ENCODE data around the gene AP5M1.

AP5M1 gene

DNA sequence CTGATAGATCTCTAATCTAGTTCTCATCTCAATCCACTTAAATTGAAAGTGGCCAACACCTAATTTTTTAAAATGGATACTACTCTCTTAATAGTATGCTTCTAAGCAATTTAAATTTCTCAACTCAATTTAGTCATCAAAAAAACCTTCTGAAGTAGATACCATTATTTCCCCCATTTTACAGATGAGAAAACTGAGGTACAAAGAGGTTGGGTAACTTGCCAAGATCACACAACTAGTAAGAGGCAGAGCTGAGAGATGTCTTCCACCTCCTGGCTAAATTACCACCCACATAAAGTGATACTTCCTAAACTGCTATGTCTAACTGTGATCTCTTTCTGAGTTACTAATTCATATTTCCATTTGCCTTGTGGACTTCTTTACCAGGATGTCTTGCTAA is 6.7 kb upstream of the AP5M1 start:
- no peak overlapping the region for H3K4me3 Mint-ChIP-seq

DNA sequence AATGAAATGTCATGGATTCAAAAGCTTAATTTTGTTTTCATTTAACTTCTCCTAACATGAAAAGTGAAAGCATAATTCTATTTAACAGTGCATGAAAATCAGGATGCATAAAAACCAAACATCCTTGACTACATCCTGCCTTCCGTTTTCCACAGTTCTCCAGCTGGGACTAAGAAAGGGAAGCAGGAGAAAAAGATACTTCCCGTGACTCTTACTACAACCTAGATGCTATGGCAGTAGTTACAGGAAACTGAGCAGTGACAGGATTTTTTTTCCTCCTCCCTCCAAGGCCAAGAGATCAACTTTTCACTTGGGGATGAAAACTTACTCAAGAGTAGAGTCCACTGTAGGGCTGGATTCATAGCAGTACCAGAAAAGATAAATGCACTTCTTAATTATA is 2.7 kb upstream of the AP5M1 start:
- Mint-ChIP-seq H3K27ac (no peak overlapping the region), H3K4me1 (ENCODE audit: low read depth) (peaks cover 40% of the 10 kb centered on the region), H3K4me3 (peak overlapping the region; percentile 6)

More for the DNA sequence above, 6.7 kb upstream of the AP5M1 start:
- no peak overlapping the region for H3K27ac Mint-ChIP-seq
- H3K36me3 Mint-ChIP-seq (ENCODE audit: low read depth) = peaks cover 29% of the 10 kb centered on the region
- no peaks in the 10 kb centered on the region for H3K9me3 Mint-ChIP-seq
- peaks cover 22% of the 10 kb centered on the region for H3K4me1 Mint-ChIP-seq (ENCODE audit: low read depth)
- no peak for DNase-seq (ENCODE audit: low spot score)
- no peaks in the 10 kb centered on the region for H3K27me3 Mint-ChIP-seq (ENCODE audit: low read depth)

DNA sequence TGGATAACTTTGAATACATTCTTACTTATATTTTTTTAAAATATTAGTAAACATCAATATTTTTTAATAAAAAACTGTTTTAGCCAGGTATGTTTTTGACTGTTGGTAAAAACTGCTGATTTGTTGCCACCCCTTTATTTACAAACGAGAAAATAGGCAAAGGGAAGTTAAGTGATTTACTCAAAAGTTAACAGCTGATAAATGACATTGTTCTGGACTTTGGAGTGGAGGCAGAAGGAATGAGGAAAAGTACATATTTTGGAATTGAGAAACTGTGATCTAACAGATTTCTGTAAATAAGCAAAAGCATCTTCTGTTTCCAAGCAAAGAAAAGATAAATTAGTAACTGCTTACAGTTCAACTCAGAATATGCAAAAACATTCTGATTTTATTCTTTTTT is 4.5 kb downstream of the AP5M1 start:
- Mint-ChIP-seq H3K4me1 (ENCODE audit: low read depth) (peaks cover 18% of the 10 kb centered on the region), H3K27ac (no peak overlapping the region), H3K9me3 (no peaks in the 10 kb centered on the region), H3K4me3 (no peak overlapping the region), H3K36me3 (ENCODE audit: low read depth) (peaks cover 35% of the 10 kb centered on the region), H3K27me3 (ENCODE audit: low read depth) (no peaks in the 10 kb centered on the region)
- DNase-seq (ENCODE audit: low spot score) = no peak

More for the DNA sequence above, 2.7 kb upstream of the AP5M1 start:
- DNase-seq (ENCODE audit: low spot score) = no peak
- H3K36me3 Mint-ChIP-seq (ENCODE audit: low read depth) = peaks cover 22% of the 10 kb centered on the region
- H3K9me3 Mint-ChIP-seq = no peaks in the 10 kb centered on the region
- H3K27me3 Mint-ChIP-seq (ENCODE audit: low read depth) = no peaks in the 10 kb centered on the region

DNA sequence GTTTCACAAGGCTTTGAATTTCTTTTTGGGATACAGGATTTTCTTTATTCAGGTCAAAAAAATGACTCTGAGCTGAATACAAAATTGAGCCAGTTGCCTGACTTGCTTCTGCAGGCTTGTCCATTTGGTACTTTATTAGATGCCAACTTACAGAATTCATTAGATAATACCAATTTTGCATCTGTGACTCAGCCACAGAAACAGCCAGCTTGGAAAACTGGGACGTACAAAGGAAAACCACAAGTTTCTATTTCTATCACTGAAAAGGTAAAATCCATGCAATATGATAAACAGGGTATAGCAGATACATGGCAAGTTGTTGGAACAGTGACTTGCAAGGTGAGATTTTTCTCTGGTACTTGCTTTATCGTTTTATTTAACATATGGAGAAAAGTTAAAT is 5.8 kb downstream of the AP5M1 start:
- Mint-ChIP-seq H3K36me3 (ENCODE audit: low read depth) (peaks cover 36% of the 10 kb centered on the region), H3K4me1 (ENCODE audit: low read depth) (peaks cover 21% of the 10 kb centered on the region), H3K9me3 (no peaks in the 10 kb centered on the region), H3K27ac (no peak overlapping the region), H3K4me3 (no peak overlapping the region), H3K27me3 (ENCODE audit: low read depth) (no peaks in the 10 kb centered on the region)
- no peak for DNase-seq (ENCODE audit: low spot score)

DNA sequence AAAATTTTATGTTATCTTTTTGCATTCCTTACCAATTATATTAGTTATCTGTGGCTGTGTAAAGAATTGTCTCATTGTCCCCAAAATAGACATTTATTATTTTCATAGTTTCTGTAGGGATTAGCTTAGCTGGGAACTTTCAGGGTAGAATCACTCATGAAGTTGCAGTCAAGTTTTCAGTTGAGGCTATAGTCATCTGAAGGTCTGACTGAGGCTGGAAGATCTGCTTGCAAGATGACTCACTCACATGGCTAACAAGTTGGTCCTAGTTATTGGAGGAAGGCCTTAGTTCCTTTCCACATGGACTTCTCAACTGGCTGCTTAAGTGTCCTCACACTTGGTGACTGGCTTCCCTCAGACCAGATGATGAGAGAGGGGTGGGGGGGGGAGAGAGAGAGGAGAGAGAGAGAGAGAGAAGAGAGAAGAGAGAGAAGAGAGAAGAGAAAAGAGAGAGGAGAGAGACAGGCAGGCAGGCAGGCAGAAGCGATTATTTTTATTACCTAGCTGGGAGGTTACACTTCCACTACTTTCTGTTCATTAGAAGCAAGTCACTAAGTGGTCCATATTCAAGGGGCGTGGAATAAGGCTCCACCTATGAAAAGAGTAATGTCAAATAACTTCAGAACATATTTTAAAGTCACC is 6.4 kb downstream of the AP5M1 start:
- H3K4me1 Mint-ChIP-seq (ENCODE audit: low read depth) = peaks cover 18% of the 10 kb centered on the region
- no peak overlapping the region for H3K4me3 Mint-ChIP-seq
- H3K9me3 Mint-ChIP-seq = no peaks in the 10 kb centered on the region
- H3K27ac Mint-ChIP-seq = no peak overlapping the region
- DNase-seq (ENCODE audit: low spot score) = no peak
- H3K27me3 Mint-ChIP-seq (ENCODE audit: low read depth) = no peaks in the 10 kb centered on the region
- H3K36me3 Mint-ChIP-seq (ENCODE audit: low read depth) = peaks cover 35% of the 10 kb centered on the region

DNA sequence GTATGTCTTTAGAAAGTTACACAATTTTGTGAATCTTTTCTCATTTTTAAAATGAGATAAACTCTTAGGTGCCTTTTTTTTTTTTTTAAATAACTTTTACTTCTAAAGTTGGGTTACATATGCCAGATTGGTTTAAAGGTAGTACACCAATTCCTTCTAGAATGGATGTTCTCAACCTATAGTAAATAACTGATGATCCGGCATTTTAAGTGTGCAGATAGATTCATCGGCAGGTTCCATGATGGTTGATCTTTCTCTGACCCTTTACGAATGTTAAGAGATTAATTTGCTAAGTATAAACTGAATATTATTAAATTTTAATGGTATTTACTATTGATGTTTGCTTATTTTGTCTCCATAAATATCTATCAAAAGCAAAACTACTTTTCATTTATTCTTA is 8.3 kb downstream of the AP5M1 start:
- Mint-ChIP-seq H3K27me3 (ENCODE audit: low read depth) (no peaks in the 10 kb centered on the region), H3K4me3 (no peak overlapping the region), H3K9me3 (no peaks in the 10 kb centered on the region), H3K27ac (no peak overlapping the region), H3K4me1 (ENCODE audit: low read depth) (peaks cover 3% of the 10 kb centered on the region), H3K36me3 (ENCODE audit: low read depth) (peaks cover 32% of the 10 kb centered on the region)
- DNase-seq (ENCODE audit: low spot score) = no peak

DNA sequence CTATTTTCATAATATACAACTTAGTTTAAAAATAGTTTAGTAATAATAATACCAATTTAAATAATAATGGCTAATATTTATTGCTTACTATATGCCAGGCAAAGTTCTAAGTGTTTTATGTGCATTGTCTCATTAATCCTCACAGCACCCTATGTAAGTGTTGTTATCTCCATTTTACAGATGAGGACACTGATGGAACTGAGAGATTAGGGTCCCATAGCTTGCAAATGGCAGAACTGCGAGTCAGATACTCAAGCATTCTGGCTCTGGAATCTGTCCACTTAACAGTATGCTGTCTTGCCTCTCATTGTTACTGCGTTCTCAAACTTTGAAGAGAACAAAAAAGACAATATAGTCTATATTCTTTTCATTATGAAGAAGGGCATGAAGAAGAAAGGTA is 19.0 kb downstream of the AP5M1 start:
- Mint-ChIP-seq H3K27ac (no peak overlapping the region), H3K36me3 (ENCODE audit: low read depth) (peaks cover 33% of the 10 kb centered on the region), H3K9me3 (no peaks in the 10 kb centered on the region), H3K4me1 (ENCODE audit: low read depth) (no peaks in the 10 kb centered on the region), H3K27me3 (ENCODE audit: low read depth) (no peaks in the 10 kb centered on the region), H3K4me3 (no peak overlapping the region)
- no peak for DNase-seq (ENCODE audit: low spot score)

DNA sequence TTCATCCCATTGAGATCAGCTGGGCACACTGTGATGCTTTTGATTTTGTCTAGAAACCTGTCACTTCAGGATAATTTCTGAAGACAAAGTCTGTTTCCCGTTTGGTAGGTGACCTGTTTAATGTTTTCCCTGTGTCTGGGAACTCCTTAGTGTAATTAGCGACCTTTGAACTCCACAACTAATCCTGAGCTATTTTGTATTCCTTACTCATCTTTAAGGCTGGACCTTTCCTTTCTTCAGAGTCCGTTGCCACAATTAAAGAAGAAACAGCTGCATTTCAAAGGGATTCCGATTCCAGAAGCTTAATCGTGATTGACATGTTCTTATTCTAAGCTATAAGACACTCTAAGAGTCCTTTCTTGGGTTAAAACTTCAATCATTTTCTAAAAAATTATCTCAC is 22.0 kb downstream of the AP5M1 start:
- H3K36me3 Mint-ChIP-seq (ENCODE audit: low read depth) = peaks cover 16% of the 10 kb centered on the region
- H3K27ac Mint-ChIP-seq = no peak overlapping the region
- no peaks in the 10 kb centered on the region for H3K9me3 Mint-ChIP-seq
- no peak for DNase-seq (ENCODE audit: low spot score)
- H3K4me1 Mint-ChIP-seq (ENCODE audit: low read depth) = no peaks in the 10 kb centered on the region
- no peaks in the 10 kb centered on the region for H3K27me3 Mint-ChIP-seq (ENCODE audit: low read depth)
- no peak overlapping the region for H3K4me3 Mint-ChIP-seq

DNA sequence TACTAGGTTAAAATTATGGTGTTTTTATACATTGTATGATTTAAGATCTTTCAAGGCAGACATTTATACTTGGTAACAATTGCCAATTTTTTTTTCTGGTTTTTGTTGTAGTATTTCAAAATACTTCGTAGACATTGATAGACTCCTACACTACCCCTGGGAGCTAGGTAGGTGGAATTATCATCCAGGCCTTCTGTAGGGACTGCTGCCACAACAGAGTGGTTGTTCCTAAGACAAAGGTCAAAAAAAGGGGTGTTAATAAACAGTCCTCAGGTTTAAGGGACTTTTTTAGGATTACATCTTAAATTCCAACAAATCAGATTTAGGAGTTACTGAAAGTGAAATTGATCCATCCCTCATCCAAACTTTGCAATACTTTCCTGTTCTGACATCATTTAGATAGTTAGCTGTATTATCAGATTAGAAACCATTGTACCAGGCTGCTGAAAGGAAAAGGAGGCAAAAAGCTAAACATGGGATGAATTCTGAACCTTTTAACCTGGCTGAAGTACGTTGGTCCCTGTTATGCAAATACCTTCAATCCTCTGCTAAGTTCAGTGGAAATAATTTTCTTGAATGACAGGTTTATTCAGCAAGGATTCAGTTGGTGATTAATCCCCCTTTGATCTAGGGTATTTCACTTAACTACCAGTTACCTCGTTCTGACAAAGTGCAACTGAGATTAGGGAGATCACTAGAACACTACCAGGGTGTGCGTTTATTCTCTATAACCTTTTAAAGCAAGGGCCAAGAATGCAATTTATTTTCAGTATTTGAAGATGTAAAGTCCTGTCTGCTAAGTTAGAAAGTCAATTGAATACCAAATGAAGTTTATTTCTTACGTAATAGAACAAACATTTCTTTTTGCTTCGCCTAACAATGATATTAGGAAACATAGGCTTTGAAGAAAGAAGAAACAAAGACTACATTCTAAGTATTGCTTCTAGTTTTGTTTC is 23.2 kb downstream of the AP5M1 start:
- no peaks in the 10 kb centered on the region for H3K27me3 Mint-ChIP-seq (ENCODE audit: low read depth)
- DNase-seq (ENCODE audit: low spot score) = no peak
- no peak overlapping the region for H3K27ac Mint-ChIP-seq
- H3K4me3 Mint-ChIP-seq = no peak overlapping the region
- H3K36me3 Mint-ChIP-seq (ENCODE audit: low read depth) = peaks cover 14% of the 10 kb centered on the region
- no peaks in the 10 kb centered on the region for H3K9me3 Mint-ChIP-seq
- no peaks in the 10 kb centered on the region for H3K4me1 Mint-ChIP-seq (ENCODE audit: low read depth)

DNA sequence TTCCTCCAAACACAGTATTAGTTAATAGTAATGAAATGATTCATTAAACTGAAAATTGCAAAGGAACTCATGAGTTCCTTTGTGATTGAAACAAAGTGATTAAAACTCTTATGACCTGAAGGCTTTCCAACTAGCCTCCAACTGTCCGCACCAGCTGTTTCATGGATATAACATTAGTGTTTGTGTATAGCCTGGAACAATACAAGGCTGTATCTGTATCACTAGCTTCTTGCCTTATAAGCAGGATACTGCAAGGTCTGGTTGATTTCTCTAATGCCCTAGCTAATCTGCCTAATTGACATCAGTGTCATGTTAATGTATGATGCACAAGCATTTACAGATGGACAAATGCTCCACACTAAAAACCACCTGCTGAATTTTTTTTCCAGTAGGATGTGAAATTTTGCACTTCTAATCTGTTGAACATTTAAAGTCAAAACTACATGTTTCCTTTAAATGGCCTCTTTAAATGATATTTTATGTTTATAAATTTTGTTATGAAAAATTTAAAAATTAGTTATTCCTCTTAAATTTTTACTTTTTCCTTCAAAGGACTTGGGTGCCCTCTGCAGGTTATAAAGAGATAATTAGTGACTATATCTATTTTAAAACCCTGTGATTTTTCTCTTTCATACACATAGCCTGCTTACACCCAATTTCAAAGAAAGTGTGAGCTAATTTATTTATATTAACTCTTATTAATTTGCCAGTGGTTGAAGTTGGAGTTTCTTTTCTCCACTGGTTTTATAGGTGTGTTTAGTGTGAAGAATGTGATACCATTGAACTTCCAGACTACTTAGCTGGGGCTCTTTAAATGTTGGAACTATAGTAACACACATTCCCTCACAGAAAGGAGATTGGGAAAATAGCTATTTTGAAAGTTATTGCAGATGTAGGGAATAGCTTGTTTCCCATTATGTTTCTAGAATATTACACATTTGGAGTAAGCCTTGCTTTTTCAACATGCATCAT is 25.4 kb downstream of the AP5M1 start:
- Mint-ChIP-seq H3K36me3 (ENCODE audit: low read depth) (peaks cover 9% of the 10 kb centered on the region), H3K9me3 (no peaks in the 10 kb centered on the region), H3K4me1 (ENCODE audit: low read depth) (no peaks in the 10 kb centered on the region), H3K27ac (no peak overlapping the region), H3K27me3 (ENCODE audit: low read depth) (no peaks in the 10 kb centered on the region), H3K4me3 (no peak overlapping the region)
- DNase-seq (ENCODE audit: low spot score) = no peak

DNA sequence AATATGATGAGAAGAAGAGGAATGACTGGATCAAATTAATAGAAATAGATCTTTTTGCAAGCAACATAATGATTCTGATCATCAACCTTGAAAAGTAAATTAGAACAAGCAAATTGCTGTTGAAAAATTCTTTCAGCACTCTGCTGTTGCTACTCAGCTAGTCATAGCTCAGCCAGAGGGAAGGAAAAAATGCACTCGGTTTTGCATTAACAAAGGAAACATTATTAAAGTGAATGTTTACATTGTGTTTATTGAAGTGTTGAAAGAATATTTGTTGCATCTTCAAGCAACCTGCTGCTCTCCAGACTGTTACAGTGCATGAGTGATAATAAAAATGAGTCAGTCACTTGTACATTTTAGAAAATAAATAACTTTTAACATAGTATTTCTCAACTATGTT is 26.5 kb downstream of the AP5M1 start:
- Mint-ChIP-seq H3K27me3 (ENCODE audit: low read depth) (no peaks in the 10 kb centered on the region), H3K9me3 (no peaks in the 10 kb centered on the region), H3K4me1 (ENCODE audit: low read depth) (no peaks in the 10 kb centered on the region), H3K4me3 (no peak overlapping the region), H3K27ac (no peak overlapping the region), H3K36me3 (ENCODE audit: low read depth) (peaks cover 5% of the 10 kb centered on the region)
- no peak for DNase-seq (ENCODE audit: low spot score)

DNA sequence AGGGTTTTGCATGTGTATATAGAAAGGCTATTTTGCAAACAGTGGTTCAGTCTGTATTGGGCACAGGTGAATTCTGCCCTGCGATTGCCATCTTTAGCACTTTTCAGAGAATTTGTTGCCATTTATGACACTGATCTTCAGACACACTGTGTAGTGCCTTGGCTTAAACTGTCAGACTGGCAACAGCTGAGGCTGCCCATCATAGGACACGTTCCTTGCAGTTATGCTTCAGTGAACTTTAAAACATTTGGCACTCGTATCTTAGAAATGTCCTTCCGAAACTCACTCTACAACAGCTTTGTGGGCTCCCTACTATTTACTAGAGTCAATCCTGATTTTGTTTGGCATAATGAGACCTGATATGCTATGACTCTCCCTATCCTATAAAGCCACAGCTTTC is 29.1 kb downstream of the AP5M1 start:
- Mint-ChIP-seq H3K36me3 (ENCODE audit: low read depth) (no peaks in the 10 kb centered on the region), H3K9me3 (no peaks in the 10 kb centered on the region), H3K27me3 (ENCODE audit: low read depth) (no peaks in the 10 kb centered on the region), H3K4me1 (ENCODE audit: low read depth) (no peaks in the 10 kb centered on the region), H3K4me3 (no peak overlapping the region), H3K27ac (no peak overlapping the region)
- DNase-seq (ENCODE audit: low spot score) = no peak

DNA sequence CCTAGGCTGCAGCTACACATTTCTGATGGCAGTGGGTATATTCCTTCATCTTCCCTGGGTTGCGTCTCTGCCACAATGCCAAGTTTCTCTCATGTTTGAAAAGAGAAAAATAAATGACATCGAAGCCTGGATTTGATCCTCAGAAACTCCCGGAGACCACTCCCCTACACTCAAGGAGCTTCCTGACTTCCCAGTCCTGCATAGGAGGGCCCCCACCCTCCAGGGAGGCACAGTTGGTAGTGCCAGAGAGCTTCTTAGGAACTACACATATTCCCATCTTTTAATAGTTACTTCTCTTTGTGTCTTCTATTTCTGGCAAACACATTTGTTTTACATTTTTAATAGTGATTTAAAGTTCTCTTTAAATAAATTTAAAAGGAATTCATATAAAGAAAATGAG is 30.7 kb downstream of the AP5M1 start:
- H3K27ac Mint-ChIP-seq = no peak overlapping the region
- DNase-seq (ENCODE audit: low spot score) = no peak
- no peaks in the 10 kb centered on the region for H3K4me1 Mint-ChIP-seq (ENCODE audit: low read depth)
- no peak overlapping the region for H3K4me3 Mint-ChIP-seq
- no peaks in the 10 kb centered on the region for H3K27me3 Mint-ChIP-seq (ENCODE audit: low read depth)
- no peaks in the 10 kb centered on the region for H3K9me3 Mint-ChIP-seq
- H3K36me3 Mint-ChIP-seq (ENCODE audit: low read depth) = no peaks in the 10 kb centered on the region

DNA sequence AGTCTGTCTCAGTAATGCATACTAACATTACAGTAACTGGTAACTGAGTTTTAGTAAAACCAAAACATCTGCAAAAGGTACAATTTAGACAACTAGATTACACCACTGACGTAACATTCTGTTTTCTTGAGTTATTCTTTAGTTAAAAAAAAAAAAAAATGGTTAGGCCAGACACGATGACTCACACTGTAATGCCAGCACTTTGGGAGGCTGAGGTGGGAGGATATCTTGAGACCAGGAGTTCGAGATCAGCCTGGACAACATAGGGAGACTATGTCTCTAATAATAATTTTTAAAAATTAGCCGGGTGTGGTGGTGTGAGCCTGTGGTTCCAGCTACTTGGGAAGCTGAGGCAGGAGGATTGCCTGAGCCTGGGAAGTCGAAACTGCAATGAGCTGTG is 34.1 kb downstream of the AP5M1 start:
- Mint-ChIP-seq H3K4me3 (no peak overlapping the region), H3K9me3 (no peaks in the 10 kb centered on the region), H3K36me3 (ENCODE audit: low read depth) (no peaks in the 10 kb centered on the region), H3K27ac (no peak overlapping the region), H3K4me1 (ENCODE audit: low read depth) (no peaks in the 10 kb centered on the region), H3K27me3 (ENCODE audit: low read depth) (peaks cover 11% of the 10 kb centered on the region)
- no peak for DNase-seq (ENCODE audit: low spot score)

All from T-helper 2 cell treated with Interferon-gamma antibody and Interleukin-4, amounts not matched to agents 5 μg/mL and 100 μg/mL, for 36 hours (primary cell).